ENCODE data around the gene NLRP6.
"Not testable (repeated sequence)": the region's sequence is repeated elsewhere in the genome, so short reads cannot be mapped to it uniquely, and the experiment has no call there.

Gene NLRP6

DNA sequence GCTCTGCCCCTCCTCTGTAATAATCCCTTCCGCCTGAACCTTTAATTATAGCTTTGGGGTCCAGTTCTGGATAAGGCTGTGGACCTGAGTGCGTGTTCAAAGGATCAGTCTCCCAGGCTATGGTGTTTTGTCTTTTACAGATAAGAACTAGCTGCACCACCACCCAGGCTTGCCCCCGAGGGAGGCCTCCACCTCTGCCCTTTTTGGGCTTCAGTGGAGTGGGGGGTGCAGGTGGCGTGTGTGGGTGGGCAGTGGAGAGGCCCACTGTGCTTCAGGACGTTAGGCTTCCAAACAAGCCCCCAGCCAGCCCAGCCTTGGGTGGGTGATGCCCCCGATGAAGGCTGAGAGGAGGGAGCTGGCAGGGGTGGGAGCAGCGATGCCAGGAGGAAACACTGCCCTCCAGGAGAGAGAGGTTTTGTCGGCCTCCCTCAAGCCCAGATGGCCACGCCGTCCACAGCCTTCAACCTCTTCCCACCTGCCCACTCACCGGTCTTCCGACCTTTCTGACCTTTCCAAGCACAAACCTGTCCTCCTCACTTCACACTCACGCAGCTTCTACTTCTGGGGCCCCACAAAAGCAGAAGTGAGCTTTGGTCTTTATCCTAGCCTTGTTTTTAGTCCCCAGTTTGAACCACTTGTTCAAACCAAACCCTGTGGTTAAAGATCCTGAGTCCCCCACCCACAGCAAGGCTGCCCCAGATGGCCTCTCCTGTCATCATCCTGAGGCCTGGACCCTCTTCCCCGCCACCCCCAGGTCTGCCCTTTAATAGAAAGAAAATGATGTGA is 21.1 kb upstream of the NLRP6 start:
- no peak for DNase-seq (ENCODE audit: low read depth)

DNA sequence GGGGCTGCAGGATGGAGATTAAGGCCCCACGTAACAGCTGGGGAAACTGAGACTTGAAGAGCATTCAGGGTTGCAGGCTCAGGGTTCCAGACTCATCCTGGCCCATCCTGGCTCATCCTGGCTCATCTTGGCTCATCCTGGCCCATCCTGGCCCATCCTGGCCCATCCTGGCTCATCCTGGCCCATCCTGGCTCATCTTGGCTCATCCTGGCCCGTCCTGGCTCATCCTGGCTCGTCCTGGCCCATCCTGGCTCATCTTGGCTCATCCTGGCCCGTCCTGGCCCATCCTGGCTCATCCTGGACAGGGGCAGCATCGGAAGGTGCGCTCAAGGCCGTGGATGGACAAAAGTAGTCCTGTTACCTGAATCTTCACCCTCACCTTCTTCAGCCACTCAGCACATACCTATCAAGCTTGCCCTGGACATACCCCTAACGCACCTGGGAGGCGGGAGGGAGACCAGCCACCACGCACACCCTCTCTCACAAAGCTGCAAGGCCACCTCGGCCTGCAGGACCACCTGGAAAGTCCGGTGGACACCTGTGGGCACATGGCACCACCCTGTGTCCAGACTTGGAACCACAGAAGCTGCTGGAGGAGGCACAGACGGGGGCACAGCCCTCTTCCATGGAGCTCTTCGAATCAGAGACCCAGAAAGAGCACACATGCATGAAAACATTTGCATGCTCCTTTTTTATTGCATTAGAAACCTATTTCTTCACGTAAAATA is 20.3 kb upstream of the NLRP6 start:
- DNase-seq (ENCODE audit: low read depth), result no peak

GRCh38 chr11:259413-259812 is 18.8 kb upstream of the NLRP6 start:
- DNase-seq (ENCODE audit: low read depth), result no peak

DNA sequence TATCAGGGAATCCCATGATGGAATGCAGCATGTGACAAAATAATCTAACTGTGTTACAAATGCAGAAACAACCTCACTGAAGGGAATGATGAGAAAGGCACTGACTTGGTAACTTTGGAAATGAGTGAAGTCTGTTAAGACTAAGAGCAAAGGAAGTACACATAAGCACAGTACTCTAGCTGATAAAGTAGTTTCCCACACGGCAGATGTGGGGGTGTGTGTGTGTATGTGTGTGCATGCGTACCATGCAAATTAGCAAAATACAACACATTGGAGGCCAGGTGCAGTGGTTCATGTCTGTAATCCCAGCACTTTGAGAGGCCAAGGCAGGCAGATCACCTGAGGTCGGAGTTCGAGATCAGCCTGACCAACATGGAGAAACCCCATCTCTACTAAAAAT is 16.6 kb upstream of the NLRP6 start:
- DNase-seq (ENCODE audit: low read depth), result no peak

DNA sequence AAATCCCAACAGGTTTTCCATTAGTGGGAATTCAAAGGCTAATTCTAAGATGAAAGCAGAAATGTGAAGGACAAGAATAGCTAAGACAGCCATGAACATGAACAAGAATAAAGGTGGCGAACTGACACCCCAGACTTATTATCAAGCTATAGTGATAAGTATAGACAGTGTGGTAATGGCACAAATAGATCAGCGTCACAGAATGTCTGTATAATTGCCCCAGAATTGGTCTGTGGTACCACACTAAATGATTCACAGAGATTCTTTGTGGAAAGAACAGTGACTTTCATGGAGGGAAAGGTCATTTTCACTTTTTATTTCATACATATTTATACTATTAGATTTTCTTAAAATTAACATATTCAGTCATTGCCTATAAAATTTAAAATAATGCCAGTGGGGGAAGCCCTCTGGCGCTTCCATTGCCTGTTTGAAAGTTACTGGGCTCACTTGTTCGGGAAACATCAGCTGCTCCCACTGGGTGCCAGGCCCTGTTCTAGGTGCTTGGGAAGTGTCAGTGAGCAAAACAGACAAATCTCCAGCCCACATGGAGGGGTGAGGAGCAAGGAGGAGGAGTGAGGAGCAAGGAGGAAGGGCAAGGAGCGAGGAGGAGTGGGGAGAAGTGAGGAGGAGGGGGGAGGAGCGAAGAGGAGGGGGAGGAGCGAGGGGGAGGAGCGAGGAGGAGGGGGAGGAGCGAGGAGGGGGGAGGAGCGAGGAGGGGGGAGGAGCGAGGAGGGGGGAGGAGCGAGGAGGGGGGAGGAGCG is 11.3 kb upstream of the NLRP6 start:
- no peak for DNase-seq (ENCODE audit: low read depth)

GRCh38 chr11:267491-267994 is 10.7 kb upstream of the NLRP6 start:
- no peak for DNase-seq (ENCODE audit: low read depth)

- not testable (repeated sequence) for DNase-seq (ENCODE audit: low read depth)
Observed at GRCh38 chr11:268716-269145, 9.5 kb upstream of the NLRP6 start.

- no peak for DNase-seq (ENCODE audit: low read depth)
Observed at GRCh38 chr11:269146-269890, 8.9 kb upstream of the NLRP6 start.

DNA sequence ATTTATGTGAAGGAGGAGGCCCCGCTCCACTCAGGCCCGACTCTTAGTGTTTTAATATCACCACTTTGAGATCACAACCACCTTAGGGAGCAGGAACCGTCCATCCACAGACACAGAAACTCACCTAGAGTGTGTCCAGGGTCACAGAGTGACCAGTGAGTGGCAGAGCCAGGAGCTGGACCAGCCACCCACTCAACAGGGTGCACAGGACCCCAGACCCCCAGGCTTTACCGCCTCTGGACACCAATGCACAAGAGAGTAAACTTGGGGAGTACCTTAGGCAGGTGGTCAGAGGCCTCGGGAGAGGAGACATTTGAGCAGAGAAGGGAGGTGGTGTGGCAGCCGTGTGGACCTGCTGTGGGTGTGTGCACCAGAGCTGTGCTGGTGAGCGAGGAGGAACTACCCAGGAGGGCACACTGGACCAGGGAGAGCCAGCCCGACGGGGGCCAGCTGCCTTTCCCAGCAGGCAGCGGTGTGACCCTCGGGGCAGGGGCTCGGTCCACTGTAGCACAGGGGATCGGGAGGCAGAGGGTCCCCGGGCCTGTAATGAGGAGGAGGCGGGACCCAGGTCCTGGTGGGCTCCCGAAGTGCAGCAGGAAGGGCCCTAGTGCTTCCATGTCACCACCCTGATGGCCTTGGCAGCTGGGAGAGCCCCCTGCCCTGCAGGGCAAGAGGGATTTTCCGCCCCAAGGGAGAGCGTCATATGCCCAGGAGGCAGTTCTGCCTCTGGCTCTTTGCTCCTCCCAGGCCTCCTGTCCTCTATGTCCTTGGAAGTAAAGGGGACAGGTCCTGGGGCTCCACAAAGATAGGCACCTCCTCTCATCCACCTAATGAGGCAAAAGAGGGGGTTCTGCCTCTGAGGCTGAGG is 7.5 kb upstream of the NLRP6 start:
- no peak for DNase-seq (ENCODE audit: low read depth)

- DNase-seq (ENCODE audit: low read depth), result no peak
Observed at GRCh38 chr11:271319-271715, 6.9 kb upstream of the NLRP6 start.

DNA sequence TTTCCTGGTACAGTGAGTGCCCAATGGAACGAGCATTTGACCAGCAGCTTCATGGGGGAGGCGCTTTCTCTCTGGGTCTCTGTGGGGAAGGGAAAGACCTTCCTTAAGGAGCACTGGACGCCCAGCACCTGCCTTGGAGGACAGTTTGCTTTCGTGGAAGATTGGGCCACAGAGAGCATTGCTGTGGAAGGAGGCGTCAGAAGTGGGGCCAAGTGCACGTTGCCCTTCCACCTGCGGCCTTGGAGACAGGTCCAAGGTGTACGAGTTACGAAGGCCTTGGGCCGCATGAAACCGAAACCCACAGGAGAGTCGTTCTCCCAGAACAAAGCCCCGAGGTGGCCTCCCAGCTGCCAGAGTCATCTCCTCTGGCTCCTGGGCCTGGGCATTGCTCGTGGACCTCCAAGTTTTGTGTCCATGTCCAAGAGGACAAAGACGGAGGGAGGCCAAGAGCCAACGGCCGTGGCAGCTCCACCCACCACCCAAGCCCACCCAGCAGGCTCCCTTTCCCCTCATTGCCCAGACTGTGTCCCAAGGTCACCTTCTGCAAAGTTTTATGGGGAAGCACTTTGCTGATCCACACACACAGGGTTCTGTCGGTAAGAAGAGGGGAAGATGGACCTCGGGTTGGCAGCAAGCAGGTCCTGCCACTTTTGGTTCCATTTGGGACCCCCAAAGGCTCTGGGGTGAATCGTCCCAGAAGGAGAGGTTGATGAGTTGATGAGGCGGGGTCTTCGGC is 5.8 kb upstream of the NLRP6 start:
- no peak for DNase-seq (ENCODE audit: low read depth)

DNA sequence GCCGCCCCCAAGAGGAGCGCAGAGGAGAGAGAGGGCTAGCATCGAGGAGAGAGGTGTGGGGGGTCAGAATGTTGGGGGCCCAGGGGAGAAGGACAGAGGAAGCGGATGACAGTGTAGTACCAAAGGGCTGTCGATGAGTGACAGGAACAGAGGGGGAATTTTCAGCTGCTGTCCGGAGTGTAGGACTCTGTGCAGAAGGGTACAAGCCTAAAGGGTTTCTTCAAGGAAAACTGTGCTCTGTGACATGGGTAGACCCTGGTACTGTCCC is 5.3 kb upstream of the NLRP6 start:
- no peak for DNase-seq (ENCODE audit: low read depth)

- no peak for DNase-seq (ENCODE audit: low read depth)
Observed at GRCh38 chr11:276219-276618, 2.0 kb upstream of the NLRP6 start.

- no peak for DNase-seq (ENCODE audit: low read depth)
Observed at GRCh38 chr11:279040-279965, 1.1 kb downstream of the NLRP6 start.

DNA sequence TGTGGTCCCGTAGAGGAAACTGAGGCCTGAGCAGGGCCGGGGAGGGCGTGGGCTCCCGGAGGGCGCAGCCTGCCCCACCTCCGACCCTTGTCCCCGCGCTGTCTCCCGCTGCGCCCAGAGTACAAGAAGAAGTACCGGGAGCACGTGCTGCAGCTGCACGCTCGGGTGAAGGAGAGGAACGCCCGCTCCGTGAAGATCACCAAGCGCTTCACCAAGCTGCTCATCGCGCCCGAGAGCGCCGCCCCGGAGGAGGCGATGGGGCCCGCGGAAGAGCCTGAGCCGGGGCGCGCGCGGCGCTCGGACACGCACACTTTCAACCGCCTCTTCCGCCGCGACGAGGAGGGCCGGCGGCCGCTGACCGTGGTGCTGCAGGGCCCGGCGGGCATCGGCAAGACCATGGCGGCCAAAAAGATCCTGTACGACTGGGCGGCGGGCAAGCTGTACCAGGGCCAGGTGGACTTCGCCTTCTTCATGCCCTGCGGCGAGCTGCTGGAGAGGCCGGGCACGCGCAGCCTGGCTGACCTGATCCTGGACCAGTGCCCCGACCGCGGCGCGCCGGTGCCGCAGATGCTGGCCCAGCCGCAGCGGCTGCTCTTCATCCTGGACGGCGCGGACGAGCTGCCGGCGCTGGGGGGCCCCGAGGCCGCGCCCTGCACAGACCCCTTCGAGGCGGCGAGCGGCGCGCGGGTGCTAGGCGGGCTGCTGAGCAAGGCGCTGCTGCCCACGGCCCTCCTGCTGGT is 1.9 kb downstream of the NLRP6 start:
- no peak for DNase-seq (ENCODE audit: low read depth)

DNA sequence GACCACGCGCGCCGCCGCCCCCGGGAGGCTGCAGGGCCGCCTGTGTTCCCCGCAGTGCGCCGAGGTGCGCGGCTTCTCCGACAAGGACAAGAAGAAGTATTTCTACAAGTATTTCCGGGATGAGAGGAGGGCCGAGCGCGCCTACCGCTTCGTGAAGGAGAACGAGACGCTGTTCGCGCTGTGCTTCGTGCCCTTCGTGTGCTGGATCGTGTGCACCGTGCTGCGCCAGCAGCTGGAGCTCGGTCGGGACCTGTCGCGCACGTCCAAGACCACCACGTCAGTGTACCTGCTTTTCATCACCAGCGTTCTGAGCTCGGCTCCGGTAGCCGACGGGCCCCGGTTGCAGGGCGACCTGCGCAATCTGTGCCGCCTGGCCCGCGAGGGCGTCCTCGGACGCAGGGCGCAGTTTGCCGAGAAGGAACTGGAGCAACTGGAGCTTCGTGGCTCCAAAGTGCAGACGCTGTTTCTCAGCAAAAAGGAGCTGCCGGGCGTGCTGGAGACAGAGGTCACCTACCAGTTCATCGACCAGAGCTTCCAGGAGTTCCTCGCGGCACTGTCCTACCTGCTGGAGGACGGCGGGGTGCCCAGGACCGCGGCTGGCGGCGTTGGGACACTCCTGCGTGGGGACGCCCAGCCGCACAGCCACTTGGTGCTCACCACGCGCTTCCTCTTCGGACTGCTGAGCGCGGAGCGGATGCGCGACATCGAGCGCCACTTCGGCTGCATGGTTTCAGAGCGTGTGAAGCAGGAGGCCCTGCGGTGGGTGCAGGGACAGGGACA is 2.7 kb downstream of the NLRP6 start:
- no peak for DNase-seq (ENCODE audit: low read depth)

DNA sequence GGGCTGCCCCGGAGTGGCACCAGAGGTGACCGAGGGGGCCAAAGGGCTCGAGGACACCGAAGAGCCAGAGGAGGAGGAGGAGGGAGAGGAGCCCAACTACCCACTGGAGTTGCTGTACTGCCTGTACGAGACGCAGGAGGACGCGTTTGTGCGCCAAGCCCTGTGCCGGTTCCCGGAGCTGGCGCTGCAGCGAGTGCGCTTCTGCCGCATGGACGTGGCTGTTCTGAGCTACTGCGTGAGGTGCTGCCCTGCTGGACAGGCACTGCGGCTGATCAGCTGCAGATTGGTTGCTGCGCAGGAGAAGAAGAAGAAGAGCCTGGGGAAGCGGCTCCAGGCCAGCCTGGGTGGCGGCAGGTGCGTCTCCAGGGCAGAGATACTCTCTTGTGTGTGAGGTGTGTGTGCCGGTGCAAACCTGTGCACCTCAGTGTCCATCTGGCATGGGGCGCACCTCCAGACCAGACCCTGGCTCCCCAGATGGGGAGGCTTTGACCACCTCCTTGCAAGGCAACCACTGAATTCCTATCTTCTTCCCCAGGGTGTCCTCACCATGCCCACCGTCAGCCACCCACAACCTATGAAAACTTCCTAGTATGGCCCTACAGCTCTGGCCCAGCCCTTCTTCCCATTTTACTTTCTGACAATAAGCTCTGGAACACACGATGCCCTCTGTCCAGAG is 3.4 kb downstream of the NLRP6 start:
- no peak for DNase-seq (ENCODE audit: low read depth)
